Sigmoid colon (tissue), 7 donors: ENCODE measurements around the gene PARD3. TPM values are rescaled to one million over a fixed set of nuclear protein-coding genes. Genes with fewer than 3 reads are reported as not detected.

Source experiments
- DNase-seq: peaks from one replicate; pipeline ENCODE4 v3.0.0-alpha.2; 2019
- H3K27ac ChIP-seq, 4 donors: fragments of 200-600 bp; sonication (generic); one replicate each; pipeline ENCODE4 v1.5.1; 2016 to 2019; ENCODE audit warnings: mild to moderate bottlenecking in 1 of 4
- H3K27me3 ChIP-seq, 3 donors: fragments of 200-600 bp; sonication (generic); one replicate each; pipeline ENCODE4 v1.5.1; 2019; ENCODE audit warnings: mild to moderate bottlenecking in 1 of 3
- H3K36me3 ChIP-seq, 4 donors: fragments of 200-600 bp; sonication (generic); one replicate each; pipeline ENCODE4 v1.5.1; 2016 to 2019
- H3K4me1 ChIP-seq, 4 donors: fragments of 200-600 bp; sonication (generic); one replicate each; pipeline ENCODE4 v1.5.1; 2017 to 2019
- H3K4me3 ChIP-seq, 4 donors: fragments of 200-600 bp; sonication (generic); one replicate each; pipeline ENCODE4 v1.5.1; 2017 to 2019; ENCODE audit warnings: mild to moderate bottlenecking in 2 of 4, moderate library complexity in 1 of 4
- H3K9me3 ChIP-seq, 4 donors: fragments of 200-600 bp in 3 of 4; sonication (generic) in 3 of 4; one replicate each; pipeline versions ENCODE4 v1.5.1 to v1.6.1; 2013 to 2019
- EP300 ChIP-seq, 4 donors: sonication (generic); formaldehyde crosslinking; IDR thresholded peaks; one replicate each; pipeline ENCODE4 v1.6.1; 2017; ENCODE audit warnings: antibody characterized with exemption in 4 of 4
- POLR2A ChIP-seq, 2 donors: fragments of 450-650 bp; IDR thresholded peaks; one replicate each; pipeline ENCODE4 v1.6.1; 2016; ENCODE audit warnings: antibody characterized with exemption in 2 of 2, mild to moderate bottlenecking in 2 of 2, moderate library complexity in 2 of 2
- POLR2AphosphoS5 ChIP-seq, 4 donors: sonication (generic); formaldehyde crosslinking; IDR thresholded peaks; one replicate each; pipeline ENCODE4 v1.6.1; 2017; ENCODE audit warnings: antibody characterized with exemption in 4 of 4
- WGBS, 2 donors: extraction: QIAGEN DNeasy Blood & Tissue Kit; methylation state at CpG; one replicate each; pipeline ENCODE4 v1.1.7; 2013; 5-methylcytosine and 5-hydroxymethylcytosine counted together
- intact Hi-C: fragments of 100-400 bp; cut with DNase I; formaldehyde crosslinking; loops from one replicate; pipeline ENCODE4 v1.15.1; 2023
- polyA plus RNA-seq, 3 donors: library from polyadenylated mRNA; stranded (reverse); fragments of 200-250 nt; gene quantifications; one replicate each; pipeline ENCODE4 v1.2.3, GENCODE V29; 2013
- total RNA-seq, 4 donors: library from RNA; depleted of rRNA; stranded (reverse); fragments of >200 nt; gene quantifications; one replicate each; pipeline ENCODE4 v1.1.0, GENCODE V29; 2016
- TF ChIP-seq, protein P1 (sequence below), 4 experiments: fragments of 450-650 bp in 3 of 4; fragments of 200-600 bp in 1 of 4; IDR thresholded peaks; one replicate each; pipeline ENCODE4 v1.5.1; 2016 to 2019; ENCODE audit warnings: antibody characterized with exemption in 4 of 4, mild to moderate bottlenecking in 3 of 4, moderate library complexity in 2 of 4
- donor health status: healthy with polysubstance abuse.
- donor health status: Bipolar disorder and iron deficiency.
- donor health status: healthy.

Gene PARD3
- total and polyA plus RNA-seq, 7 donors: 17.5 to 96.4 (median 75.9) TPM

DNA sequence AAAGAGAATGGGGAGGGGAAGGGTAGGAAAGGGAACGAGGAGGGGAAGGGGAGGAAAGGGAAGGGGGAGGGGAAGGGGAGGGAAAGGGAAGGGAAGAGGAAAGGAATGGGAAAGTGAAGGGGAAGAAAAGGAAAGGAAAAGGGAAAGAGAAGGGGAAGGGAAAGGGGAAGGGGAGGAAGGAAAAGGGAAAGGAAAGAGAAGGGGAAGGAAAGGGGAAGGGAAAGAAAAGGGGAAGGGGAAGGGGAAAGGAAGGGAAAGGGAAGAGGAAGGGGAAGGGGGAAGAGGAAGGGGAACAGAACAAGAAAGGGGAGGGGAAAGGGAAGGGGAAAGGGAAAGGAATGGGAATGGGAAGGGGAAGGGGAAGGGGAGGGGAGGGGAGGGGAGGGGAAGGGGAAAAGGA lies 352.1 kb downstream of the PARD3 start:
- 89 to 90% methylated on average over 1 of the region's 1 CpG for WGBS, 2 donors
- no peak overlapping the region for H3K27ac ChIP-seq

GRCh38 chr10:34462056-34462455 lies 353.0 kb downstream of the PARD3 start:
- Histone ChIP-seq H3K9me3 (no peaks in the 10 kb centered on the region), H3K27ac (no peak overlapping the region), H3K27me3 (no peaks in the 10 kb centered on the region), H3K36me3 (no peaks in the 10 kb centered on the region), H3K4me1 (peaks cover 0 to 17% (median 3%) of the 10 kb centered on the region in 4 donors), H3K4me3 (no peak overlapping the region)
- intact Hi-C loops: no loop called here
- 80 to 83% methylated on average over 3 of the region's 3 CpGs for WGBS, 2 donors
- DNase-seq: no peak
- TF ChIP-seq POLR2A (IDR thresholded peaks at IDR 0.05) (no peak), EP300 (IDR thresholded peaks at IDR 0.05) (no peak), POLR2AphosphoS5 (IDR thresholded peaks at IDR 0.05) (no peak)
- TF ChIP-seq, protein P1, sequence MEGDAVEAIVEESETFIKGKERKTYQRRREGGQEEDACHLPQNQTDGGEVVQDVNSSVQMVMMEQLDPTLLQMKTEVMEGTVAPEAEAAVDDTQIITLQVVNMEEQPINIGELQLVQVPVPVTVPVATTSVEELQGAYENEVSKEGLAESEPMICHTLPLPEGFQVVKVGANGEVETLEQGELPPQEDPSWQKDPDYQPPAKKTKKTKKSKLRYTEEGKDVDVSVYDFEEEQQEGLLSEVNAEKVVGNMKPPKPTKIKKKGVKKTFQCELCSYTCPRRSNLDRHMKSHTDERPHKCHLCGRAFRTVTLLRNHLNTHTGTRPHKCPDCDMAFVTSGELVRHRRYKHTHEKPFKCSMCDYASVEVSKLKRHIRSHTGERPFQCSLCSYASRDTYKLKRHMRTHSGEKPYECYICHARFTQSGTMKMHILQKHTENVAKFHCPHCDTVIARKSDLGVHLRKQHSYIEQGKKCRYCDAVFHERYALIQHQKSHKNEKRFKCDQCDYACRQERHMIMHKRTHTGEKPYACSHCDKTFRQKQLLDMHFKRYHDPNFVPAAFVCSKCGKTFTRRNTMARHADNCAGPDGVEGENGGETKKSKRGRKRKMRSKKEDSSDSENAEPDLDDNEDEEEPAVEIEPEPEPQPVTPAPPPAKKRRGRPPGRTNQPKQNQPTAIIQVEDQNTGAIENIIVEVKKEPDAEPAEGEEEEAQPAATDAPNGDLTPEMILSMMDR (IDR thresholded peaks at IDR 0.05): no peak

More for the DNA sequence above, 352.1 kb downstream of the PARD3 start:
- no peaks in the 10 kb centered on the region for H3K36me3 ChIP-seq
- no peaks in the 10 kb centered on the region for H3K27me3 ChIP-seq
- no peak overlapping the region for H3K4me3 ChIP-seq
- TF ChIP-seq, protein P1 (IDR thresholded peaks at IDR 0.05): no peak
- TF ChIP-seq EP300 (IDR thresholded peaks at IDR 0.05) (no peak), POLR2AphosphoS5 (IDR thresholded peaks at IDR 0.05) (no peak), POLR2A (IDR thresholded peaks at IDR 0.05) (no peak)
- no peaks in the 10 kb centered on the region for H3K9me3 ChIP-seq
- DNase-seq: no peak
- H3K4me1 ChIP-seq: peaks cover 0 to 17% (median 3%) of the 10 kb centered on the region in 4 donors
- intact Hi-C loops: no loop called here

DNA sequence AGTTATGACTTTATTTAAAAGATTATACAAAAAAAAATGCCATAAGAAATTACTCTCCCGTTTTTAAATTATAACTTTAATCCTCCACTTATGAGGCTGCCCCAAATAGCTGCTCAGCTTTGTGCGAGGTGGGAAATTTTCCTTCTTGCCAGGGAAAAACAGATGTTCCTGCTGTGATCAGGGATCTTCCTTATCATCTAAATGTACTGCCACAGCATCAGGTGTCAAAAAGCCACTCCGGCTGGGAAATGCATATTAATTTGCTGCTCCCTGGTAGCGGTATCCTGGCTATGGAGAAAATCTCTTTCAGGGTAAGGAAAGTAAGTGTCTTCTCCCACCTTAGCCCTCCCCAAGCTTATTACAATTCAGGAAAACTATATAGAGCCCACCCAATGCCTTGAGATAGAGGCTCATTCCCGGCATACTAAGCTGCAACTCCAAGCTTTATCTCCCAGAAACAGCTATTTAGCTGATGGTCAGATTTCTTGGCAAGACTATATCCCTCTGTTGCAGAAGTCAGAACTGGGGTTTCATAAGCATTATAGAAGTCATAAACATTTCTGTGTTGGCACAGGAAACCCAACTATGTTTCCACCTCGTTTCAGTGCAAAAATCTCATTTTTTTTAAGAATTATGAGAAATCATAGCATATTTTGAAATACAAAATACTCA lies 360.4 kb downstream of the PARD3 start:
- Histone ChIP-seq H3K4me1 (peaks cover 0 to 6% (median 0%) of the 10 kb centered on the region in 4 donors), H3K27ac (no peak overlapping the region), H3K9me3 (no peaks in the 10 kb centered on the region), H3K27me3 (no peaks in the 10 kb centered on the region), H3K4me3 (no peak overlapping the region), H3K36me3 (no peaks in the 10 kb centered on the region)
- TF ChIP-seq POLR2A (IDR thresholded peaks at IDR 0.05) (no peak), EP300 (IDR thresholded peaks at IDR 0.05) (no peak), POLR2AphosphoS5 (IDR thresholded peaks at IDR 0.05) (no peak)
- TF ChIP-seq, protein P1 (IDR thresholded peaks at IDR 0.05): no peak
- WGBS, 2 donors: 88 to 91% methylated on average over 6 of the region's 6 CpGs
- DNase-seq: no peak
- intact Hi-C loops: no loop called here

- H3K27me3 ChIP-seq: no peaks in the 10 kb centered on the region
- peaks cover 0 to 4% (median 0%) of the 10 kb centered on the region in 4 donors for H3K4me1 ChIP-seq
- WGBS, 2 donors: 88 to 92% methylated on average over 2 of the region's 2 CpGs
- no peak overlapping the region for H3K27ac ChIP-seq
- H3K9me3 ChIP-seq: no peaks in the 10 kb centered on the region
- intact Hi-C loops: no loop called here
- TF ChIP-seq EP300 (IDR thresholded peaks at IDR 0.05): no peak
- TF ChIP-seq, protein P1 (IDR thresholded peaks at IDR 0.05): no peak
- no peak for TF ChIP-seq POLR2AphosphoS5 (IDR thresholded peaks at IDR 0.05)
- TF ChIP-seq POLR2A (IDR thresholded peaks at IDR 0.05): no peak
- no peak overlapping the region for H3K4me3 ChIP-seq
- H3K36me3 ChIP-seq: no peaks in the 10 kb centered on the region
- no peak for DNase-seq
These were observed 365.3 kb downstream of the PARD3 start for GRCh38 chr10:34449836-34450235.
